ENCODE measurements around the gene TSHZ2.
"Not testable (repeated sequence)": the region's sequence is repeated elsewhere in the genome, so short reads cannot be mapped to it uniquely, and the experiment has no call there.

DNA sequence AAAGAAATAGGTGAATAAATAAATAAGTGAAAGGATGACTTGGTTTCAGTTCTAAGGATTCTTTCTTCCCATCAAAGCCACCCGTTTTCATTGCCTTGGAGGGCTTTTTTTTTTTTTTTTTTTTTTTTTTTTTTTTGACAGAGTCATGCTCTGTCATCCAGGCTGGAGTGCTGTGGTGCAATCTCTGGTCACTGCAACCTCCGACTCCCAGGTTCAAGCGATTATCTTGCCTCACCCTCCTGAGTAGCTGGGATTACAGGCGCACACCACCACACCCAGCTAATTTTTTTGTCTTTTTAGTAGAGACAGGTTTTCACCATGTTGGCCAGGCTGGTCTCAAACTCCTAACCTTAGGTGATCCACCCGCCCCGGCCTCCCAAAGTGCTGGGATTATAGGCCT, 351.3 kb downstream of the TSHZ2 start:
- not testable (repeated sequence) for TF ChIP-seq CTCF (IDR thresholded peaks at IDR 0.05; ENCODE audit: low read depth, low read length); EZH2phosphoT487 (IDR thresholded peaks at IDR 0.05; ENCODE audit: low read depth)
